Fibroblast of the aortic adventitia (primary cell): ENCODE measurements around the gene SNTB2. TPM values are rescaled to one million over a fixed set of nuclear protein-coding genes. Genes with fewer than 3 reads are reported as not detected.
A peak's percentile ranks its signal among the peaks of the same experiment; 100 is the strongest.
"Not testable (repeated sequence)": the region's sequence is repeated elsewhere in the genome, so short reads cannot be mapped to it uniquely, and the experiment has no call there.

Source experiments
- DNase-seq: peaks from one replicate; pipeline ENCODE4 v3.0.0-alpha.2; 2010; ENCODE audit warnings: low read depth
- H3K4me3 ChIP-seq: 2 replicates; pipeline ENCODE4 v1.5.1; 2011; ENCODE audit warnings: low read depth, mild to moderate bottlenecking, control low read depth, low read length, moderate library complexity
- CTCF ChIP-seq: IDR thresholded peaks from 2 replicates; pipeline ENCODE4 v1.5.1; 2011; ENCODE audit warnings: mild to moderate bottlenecking, low read length, control low read depth, inconsistent platforms; ENCODE audit not compliant: insufficient read depth
- total RNA-seq: library from RNA; depleted of rRNA; stranded (reverse); fragments of >200 nt; gene quantifications from 2 replicates; pipeline ENCODE4 v1.2.3, GENCODE V29; 2012; ENCODE audit warnings: low replicate concordance

The SNTB2 gene
- total RNA-seq, 1 donor: 40.6 TPM

GRCh38 chr16:69243479-69243878, 56.5 kb downstream of the SNTB2 start:
- DNase-seq: peak; percentile 63
- H3K4me3 ChIP-seq: no peak overlapping the region
- no peak for TF ChIP-seq CTCF

GRCh38 chr16:69244336-69244735, 57.4 kb downstream of the SNTB2 start:
- DNase-seq: no peak
- no peak overlapping the region for H3K4me3 ChIP-seq
- no peak for TF ChIP-seq CTCF

GRCh38 chr16:69250081-69250480, 63.1 kb downstream of the SNTB2 start:
- no peak for TF ChIP-seq CTCF
- no peak overlapping the region for H3K4me3 ChIP-seq
- DNase-seq: no peak

GRCh38 chr16:69253870-69254341, 66.9 kb downstream of the SNTB2 start:
- DNase-seq: no peak
- no peak overlapping the region for H3K4me3 ChIP-seq
- no peak for TF ChIP-seq CTCF

- not testable (repeated sequence) for DNase-seq, H3K4me3 ChIP-seq
Measured at GRCh38 chr16:69259428-69259764, 72.4 kb downstream of the SNTB2 start.

- no peak overlapping the region for H3K4me3 ChIP-seq
- no peak for DNase-seq
- TF ChIP-seq CTCF: no peak
Measured at GRCh38 chr16:69260019-69260418, 73.1 kb downstream of the SNTB2 start.

GRCh38 chr16:69260506-69260905, 73.5 kb downstream of the SNTB2 start:
- no peak overlapping the region for H3K4me3 ChIP-seq
- DNase-seq: no peak
- TF ChIP-seq CTCF: no peak
